GM12872 (cell line): ENCODE data around the gene MT4.

Experiments used
- TF ChIP-seq, protein P1 (sequence below): IDR thresholded peaks from 3 replicates; pipeline ENCODE4 v1.5.1; 2011; ENCODE audit warnings: low read depth, mild to moderate bottlenecking, low read length, moderate library complexity; ENCODE audit not compliant: insufficient read depth

The MT4 gene

DNA sequence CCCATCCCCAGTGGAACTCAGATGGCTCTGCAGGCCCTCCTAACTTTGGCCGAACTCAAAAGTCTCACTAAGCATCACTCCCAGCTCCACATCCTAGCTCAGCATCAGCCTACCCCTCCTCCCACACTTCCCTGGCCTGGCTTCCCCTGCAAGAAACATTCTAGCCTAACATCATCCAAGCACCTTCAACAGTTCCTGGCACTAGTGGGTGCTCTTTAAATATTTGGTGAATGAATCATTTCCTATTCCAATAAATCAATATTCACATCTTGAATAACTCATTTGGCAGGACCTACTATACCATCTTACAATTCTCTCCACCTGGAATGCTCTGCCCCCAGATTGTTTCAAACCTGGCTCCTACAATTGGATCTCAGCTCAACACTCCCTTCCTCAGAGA is 34.0 kb upstream of the MT4 start:
- TF ChIP-seq, protein P1, sequence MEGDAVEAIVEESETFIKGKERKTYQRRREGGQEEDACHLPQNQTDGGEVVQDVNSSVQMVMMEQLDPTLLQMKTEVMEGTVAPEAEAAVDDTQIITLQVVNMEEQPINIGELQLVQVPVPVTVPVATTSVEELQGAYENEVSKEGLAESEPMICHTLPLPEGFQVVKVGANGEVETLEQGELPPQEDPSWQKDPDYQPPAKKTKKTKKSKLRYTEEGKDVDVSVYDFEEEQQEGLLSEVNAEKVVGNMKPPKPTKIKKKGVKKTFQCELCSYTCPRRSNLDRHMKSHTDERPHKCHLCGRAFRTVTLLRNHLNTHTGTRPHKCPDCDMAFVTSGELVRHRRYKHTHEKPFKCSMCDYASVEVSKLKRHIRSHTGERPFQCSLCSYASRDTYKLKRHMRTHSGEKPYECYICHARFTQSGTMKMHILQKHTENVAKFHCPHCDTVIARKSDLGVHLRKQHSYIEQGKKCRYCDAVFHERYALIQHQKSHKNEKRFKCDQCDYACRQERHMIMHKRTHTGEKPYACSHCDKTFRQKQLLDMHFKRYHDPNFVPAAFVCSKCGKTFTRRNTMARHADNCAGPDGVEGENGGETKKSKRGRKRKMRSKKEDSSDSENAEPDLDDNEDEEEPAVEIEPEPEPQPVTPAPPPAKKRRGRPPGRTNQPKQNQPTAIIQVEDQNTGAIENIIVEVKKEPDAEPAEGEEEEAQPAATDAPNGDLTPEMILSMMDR, result no peak

DNA sequence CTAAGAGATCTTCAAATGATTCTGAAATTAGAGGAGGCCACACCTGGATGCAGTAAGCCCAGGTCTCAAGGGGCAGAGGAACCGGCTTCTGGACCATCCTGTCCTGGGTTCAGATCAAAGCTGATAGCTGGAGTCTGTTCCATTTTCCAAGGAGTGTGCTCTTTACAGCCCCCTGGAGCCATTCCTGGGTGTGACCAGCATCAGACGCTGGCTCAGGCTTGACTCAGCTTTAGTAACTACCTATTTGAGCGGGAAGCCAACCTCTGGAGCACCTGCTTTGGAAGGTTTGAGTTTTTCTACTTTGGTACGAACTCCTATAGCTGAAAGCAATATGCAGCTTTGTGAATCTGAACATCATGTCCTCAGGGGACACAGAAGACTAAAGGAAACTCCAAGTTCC is 32.2 kb upstream of the MT4 start:
- TF ChIP-seq, protein P1, result no peak

DNA sequence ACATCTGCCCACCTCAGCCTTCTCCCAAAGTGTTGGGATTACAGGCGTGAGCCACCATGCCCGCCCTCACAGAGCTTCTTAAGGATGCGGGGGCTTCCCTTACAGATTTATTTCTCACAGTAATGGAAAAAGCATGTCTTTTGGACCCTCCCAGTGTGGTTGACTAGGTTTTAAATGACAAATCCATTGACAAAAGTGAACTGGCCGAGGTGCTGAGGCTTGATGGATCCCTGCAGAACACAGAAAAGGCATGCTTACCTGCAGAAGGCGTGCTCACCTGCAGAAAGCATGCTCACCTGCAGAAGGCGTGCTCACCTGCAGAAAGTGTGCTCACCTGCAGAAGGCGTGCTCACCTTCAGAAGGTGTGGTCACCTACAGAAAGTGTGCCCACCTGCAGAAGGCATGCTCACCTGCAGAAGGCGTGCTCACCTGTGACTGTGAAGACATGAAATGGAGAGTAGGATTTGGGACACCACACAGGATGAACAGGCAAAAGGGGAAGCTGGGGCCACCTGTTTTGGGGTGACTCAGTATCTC is 30.0 kb upstream of the MT4 start:
- TF ChIP-seq, protein P1, result no peak

DNA sequence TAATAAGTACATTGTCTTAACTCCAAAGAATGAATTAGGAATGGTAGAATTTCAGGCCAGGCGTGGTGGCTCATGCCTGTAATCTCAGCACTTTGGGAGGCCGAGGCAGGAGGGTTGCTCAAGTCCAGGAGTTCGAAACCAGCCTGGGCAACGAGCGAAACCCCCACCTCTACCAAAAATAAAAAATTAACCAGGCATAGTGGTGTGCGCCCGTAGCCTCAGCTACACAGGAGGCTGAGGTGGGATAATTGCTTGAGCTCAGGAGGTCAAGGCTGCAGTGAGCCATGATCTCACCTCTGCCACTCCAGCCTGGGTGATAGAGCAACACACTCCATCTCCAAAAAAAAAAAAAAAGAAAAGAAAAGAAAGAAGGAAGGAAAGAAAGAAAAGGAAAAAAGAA is 26.5 kb upstream of the MT4 start:
- TF ChIP-seq, protein P1, result no peak

DNA sequence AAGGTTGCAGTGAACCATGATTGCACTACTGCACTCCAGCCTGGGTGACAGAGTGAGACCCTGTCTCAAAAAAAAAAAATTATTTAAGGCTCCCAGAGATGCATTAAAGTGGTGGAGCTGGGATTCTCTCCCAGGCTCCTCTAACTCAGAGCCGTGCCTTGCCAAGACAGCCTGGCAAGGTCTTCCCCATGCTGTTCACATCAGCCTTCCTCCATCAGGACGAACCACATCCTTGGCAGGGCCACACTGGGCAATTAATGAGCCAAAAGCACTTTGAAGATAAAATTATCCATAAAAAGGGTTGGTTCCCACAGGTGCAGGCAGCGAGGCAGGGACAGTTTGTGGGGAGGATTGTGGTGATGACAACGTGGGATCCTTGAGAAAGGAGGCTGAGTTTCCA is 25.2 kb upstream of the MT4 start:
- TF ChIP-seq, protein P1, result no peak

DNA sequence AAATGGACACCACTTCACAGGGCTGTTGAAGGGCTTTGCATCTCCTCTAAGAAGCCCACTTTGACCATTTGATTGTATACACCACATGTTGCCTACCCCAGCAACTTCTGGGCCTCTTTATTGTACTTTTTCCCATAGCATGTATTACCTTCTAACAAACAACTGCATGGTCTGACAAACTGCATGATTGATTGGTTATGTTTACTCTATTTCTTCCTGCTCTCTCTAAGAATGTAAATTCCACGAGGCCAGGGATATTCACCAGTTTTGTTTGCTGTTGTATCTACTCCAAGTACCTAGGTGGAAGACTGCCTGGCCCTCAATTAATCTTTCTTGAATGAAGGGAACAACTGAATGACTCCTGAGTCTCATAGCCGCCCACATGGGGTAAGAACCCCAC is 22.8 kb upstream of the MT4 start:
- TF ChIP-seq, protein P1, result no peak

DNA sequence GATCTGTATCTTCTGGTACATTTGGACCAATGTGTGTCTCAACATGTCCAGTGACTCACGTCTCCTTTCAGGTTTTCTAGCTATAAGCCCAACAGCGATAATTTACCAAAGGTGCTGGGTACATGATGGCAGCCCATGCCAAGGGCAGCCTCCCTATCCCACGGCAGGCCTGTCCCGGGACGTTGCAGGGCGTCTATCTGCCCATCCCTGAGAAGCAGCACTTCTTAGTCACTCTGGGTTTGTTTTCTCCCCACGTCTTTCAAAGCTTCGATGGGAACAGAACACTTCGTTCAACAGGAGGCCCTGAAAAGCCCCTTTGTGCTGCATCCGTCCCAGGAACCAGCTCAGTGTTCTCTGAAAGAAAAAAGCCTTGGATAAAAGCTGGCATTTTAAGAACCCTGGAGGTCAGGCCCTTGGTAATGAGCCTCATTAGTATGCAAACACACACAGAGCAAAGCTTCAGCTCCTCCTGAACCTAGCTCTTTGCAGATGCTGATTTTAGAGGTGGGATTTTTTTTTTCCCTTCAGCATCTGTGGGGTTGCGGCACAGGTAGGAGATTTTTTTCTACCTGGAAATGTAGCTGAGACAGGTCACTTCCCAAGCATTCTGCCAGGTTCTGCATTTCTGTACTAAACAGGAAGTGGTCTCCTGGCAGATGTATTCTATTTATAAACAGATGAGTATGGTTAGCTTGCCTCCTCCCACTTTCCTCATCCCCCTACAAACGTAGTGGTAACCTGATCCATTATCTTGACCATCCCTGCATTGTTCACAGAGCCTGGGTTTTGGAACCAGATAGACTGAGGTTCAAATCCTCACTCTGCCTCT is 17.5 kb upstream of the MT4 start:
- TF ChIP-seq, protein P1, result no peak
